Bronchial epithelial cell (primary cell): Measurements from ENCODE around the gene DCDC2B. TPM values are rescaled to one million over a fixed set of nuclear protein-coding genes. Genes with fewer than 3 reads are reported as not detected.
"Not testable (repeated sequence)": the region's sequence is repeated elsewhere in the genome, so short reads cannot be mapped to it uniquely, and the experiment has no call there.

Experiments used
- DNase-seq: peaks from one replicate; pipeline ENCODE4 v3.0.0-alpha.2; 2010; ENCODE audit warnings: low read depth
- FAIRE-seq: peaks from 2 replicates; lab custom pipeline; 2011; peaks lifted over from hg19 to GRCh38; lab: Jason Lieb, UNC
- H3K27me3 ChIP-seq: 2 replicates; pipeline ENCODE4 v1.5.1; 2011; ENCODE audit warnings: low read length; ENCODE audit not compliant: control insufficient read depth, insufficient read depth
- H3K36me3 ChIP-seq: 2 replicates; pipeline ENCODE4 v1.5.1; 2011; ENCODE audit warnings: low read length; ENCODE audit not compliant: control insufficient read depth, insufficient read depth
- H3K4me3 ChIP-seq: 2 replicates; pipeline ENCODE4 v1.5.1; 2011; ENCODE audit warnings: mild to moderate bottlenecking, low read depth, low read length, control low read depth
- total RNA-seq: library from RNA; depleted of rRNA; stranded (reverse); fragments of >200 nt; gene quantifications from 2 replicates; pipeline ENCODE4 v1.2.1, GENCODE V29; 2014
- TF ChIP-seq, protein P1 (sequence below): IDR thresholded peaks from 2 replicates; pipeline ENCODE4 v1.5.1; 2011; ENCODE audit warnings: mild to moderate bottlenecking, moderate library complexity, low read length, control low read depth, inconsistent platforms; ENCODE audit not compliant: insufficient read depth, severe bottlenecking

DCDC2B gene
- total RNA-seq: not detected in 2 replicates

DNA sequence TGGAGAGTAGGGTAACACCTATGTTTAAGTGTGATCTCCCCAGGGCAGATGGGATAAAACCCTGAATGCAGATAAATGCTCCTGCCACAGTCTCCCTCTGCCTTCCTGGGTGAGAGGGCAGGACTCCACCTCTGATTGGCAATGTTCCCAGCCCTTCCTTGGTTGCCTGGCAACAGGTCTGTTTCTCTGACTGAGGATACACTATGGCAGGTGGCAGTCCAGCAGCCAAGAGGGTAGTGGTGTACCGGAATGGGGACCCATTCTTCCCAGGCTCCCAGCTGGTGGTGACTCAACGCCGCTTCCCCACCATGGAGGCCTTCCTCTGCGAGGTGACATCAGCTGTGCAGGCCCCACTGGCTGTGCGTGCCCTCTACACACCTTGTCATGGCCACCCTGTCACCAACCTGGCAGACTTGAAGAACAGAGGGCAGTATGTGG is at the start of gene DCDC2B:
Gene DCDC2B, plus strand, starts transcription at position 199 of the 438 bp plus-strand sequence. Its CDS starts 5 bp downstream, at position 204.
- TF ChIP-seq, protein P1, sequence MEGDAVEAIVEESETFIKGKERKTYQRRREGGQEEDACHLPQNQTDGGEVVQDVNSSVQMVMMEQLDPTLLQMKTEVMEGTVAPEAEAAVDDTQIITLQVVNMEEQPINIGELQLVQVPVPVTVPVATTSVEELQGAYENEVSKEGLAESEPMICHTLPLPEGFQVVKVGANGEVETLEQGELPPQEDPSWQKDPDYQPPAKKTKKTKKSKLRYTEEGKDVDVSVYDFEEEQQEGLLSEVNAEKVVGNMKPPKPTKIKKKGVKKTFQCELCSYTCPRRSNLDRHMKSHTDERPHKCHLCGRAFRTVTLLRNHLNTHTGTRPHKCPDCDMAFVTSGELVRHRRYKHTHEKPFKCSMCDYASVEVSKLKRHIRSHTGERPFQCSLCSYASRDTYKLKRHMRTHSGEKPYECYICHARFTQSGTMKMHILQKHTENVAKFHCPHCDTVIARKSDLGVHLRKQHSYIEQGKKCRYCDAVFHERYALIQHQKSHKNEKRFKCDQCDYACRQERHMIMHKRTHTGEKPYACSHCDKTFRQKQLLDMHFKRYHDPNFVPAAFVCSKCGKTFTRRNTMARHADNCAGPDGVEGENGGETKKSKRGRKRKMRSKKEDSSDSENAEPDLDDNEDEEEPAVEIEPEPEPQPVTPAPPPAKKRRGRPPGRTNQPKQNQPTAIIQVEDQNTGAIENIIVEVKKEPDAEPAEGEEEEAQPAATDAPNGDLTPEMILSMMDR: no peak
- DNase-seq (peak; percentile 81), FAIRE-seq (no peak)
- Histone ChIP-seq H3K36me3 (peaks cover 1% of the 10 kb centered on the region), H3K27me3 (no peaks in the 10 kb centered on the region), H3K4me3 (no peak within 1 kb of the TSS)

DNA sequence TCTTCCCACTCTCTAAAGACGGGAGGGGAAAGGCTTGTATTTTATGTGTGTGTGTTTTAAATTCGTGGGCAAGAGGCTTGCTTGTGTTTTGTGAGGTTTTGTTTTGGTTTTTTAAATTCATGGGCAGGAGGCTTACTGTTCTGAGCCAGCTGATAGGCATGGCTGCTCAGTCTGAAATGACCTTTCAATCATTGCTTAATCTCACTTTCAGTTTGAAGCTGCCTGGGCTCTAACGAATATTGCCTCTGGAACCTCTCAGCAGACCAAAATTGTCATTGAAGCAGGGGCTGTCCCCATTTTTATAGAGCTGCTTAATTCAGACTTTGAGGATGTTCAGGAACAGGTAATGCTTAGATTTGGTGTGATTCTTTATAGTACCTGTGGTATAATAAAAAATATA is 49.7 kb upstream of the DCDC2B start:
- DNase-seq: no peak
- Histone ChIP-seq H3K4me3 (no peak overlapping the region), H3K27me3 (no peaks in the 10 kb centered on the region), H3K36me3 (peaks cover 23% of the 10 kb centered on the region)
- no peak for FAIRE-seq
- TF ChIP-seq, protein P1: no peak

DNA sequence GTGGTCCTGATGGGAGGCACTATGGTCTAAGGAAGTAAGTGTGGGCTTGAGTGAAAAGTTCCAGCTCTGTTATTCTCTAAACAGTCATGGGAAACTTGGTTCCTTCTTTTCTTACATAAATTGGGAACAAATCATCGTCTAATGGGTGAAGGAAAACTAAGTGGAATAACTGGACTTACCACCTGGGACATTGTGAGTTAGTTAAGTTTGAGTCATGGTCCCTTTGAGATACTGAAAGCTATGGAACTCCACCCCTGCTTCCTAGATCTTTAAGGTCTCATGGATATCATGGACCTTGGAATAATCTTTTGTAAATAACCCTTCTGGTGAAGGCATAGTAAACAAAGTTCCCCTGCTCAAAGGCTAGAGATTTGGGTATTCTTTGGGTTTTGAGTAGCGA is 45.5 kb upstream of the DCDC2B start:
- FAIRE-seq (peak; percentile 68), DNase-seq (peak; percentile 59)
- H3K4me3 ChIP-seq: no peak overlapping the region
- H3K36me3 ChIP-seq: peaks cover 17% of the 10 kb centered on the region
- TF ChIP-seq, protein P1: no peak
- no peaks in the 10 kb centered on the region for H3K27me3 ChIP-seq

DNA sequence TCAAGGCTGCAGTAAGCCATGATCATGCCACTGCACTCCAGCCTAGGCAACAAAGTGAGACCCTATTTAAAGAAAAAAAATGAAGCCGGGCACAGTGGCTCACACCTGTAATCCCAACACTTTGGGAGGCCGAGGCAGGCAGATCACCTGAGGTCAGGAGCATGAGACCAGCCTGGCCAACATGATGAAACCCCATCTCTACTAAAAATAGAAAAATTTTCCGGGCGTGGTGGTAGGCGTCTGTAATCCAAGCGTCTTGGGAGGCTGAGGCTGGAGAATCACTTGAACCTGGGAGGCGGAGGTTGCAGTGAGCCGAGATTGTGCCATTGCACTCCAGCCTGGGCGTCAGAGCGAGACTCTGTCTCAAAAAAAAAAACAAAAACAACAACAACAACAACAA is 43.3 kb upstream of the DCDC2B start:
- peaks cover 26% of the 10 kb centered on the region for H3K36me3 ChIP-seq
- not testable (repeated sequence) for H3K4me3 ChIP-seq, H3K27me3 ChIP-seq, DNase-seq, FAIRE-seq

DNA sequence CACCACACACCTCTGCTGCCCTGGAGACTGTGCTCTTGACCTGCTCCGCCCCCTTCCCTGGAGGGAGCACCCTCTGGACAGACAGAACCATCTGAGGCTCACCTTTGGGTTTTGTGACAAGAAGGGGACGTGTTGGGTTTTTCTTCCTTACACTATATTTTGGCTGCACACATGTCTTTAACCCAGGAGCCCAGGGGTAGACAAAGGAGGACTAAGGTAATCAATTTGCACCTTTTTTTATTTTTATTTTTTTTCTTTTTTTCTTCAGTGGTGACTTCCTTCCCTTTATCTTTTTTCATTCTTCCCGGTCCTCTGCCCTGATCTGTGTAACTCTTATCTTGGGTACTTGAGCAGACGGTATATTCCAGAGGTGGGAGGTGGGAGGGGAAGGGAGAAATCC is 37.9 kb upstream of the DCDC2B start:
- H3K36me3 ChIP-seq: peaks cover 33% of the 10 kb centered on the region
- FAIRE-seq: no peak
- no peak for DNase-seq
- no peaks in the 10 kb centered on the region for H3K27me3 ChIP-seq
- TF ChIP-seq, protein P1: no peak
- H3K4me3 ChIP-seq: no peak overlapping the region

DNA sequence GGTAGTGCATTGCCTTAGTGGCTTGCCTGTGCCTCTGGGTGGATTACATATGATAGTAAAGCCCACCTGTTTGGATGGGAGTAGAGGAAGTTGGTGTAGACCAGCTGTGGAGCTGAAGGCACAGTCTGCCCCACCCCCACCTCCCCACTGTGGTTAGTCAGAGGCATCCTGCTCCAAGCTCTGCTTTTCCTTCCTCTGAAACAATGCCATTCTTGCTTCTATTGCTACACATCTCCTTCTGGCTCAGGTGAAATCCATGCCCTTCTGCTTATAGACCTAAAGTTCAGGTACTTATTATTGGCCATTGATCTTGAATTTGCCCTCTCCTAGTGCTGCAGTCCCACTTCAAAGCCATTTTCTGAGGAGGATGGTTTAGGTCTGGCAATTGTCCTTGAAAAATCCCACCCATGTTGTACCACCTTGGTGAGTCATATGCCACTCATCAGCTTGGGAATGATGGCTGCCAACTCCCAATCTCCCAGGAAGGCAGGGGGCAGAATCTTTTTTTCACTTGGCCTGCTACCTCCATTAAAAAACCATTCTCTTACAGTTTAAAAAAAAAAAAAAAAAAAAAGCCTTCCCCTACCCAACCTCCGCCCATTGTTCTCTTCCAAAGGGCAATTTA is 36.2 kb upstream of the DCDC2B start:
- H3K4me3 ChIP-seq: no peak overlapping the region
- H3K36me3 ChIP-seq: peaks cover 29% of the 10 kb centered on the region
- FAIRE-seq: no peak
- H3K27me3 ChIP-seq: no peaks in the 10 kb centered on the region
- TF ChIP-seq, protein P1: no peak
- DNase-seq: peak; percentile 72
